ENCODE data around the gene ERICH6B.

DNA sequence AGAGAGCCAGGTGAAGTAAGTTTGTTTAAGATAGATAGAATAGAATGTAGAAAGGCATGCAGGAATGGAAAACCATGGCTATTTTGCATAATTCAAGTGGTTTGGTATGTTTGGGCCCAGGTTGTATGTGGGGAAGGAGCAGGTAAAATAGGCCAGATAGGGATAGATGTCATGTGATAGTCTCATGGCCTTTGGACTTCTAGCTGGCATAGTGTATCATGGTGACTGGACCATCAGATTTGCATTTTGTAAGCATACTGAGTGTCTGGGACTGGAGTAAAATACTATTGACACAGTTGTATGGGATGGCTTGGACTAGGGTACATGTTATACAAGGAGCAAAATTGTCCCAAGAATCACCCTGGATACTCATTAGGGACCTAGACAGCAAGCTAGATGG, 111.9 kb downstream of the ERICH6B start:
- TF ChIP-seq SIN3A (IDR thresholded peaks at IDR 0.05; ENCODE audit: low read depth, low read length) (no peak), EZH2 (IDR thresholded peaks at IDR 0.05; ENCODE audit: borderline replicate concordance, control insufficient read depth, low read depth, low read length) (no peak), RAD21 (IDR thresholded peaks at IDR 0.05; ENCODE audit: insufficient read depth, low read depth, low read length) (no peak), EP300 (IDR thresholded peaks at IDR 0.05; ENCODE audit: borderline replicate concordance in 1 of 2, control insufficient read depth in 1 of 2, low read depth in 2 of 2, low read length in 2 of 2) (no peak), POLR2A (IDR thresholded peaks at IDR 0.05; ENCODE audit: low read depth, low read length) (no peak), GABPA (IDR thresholded peaks at IDR 0.05; ENCODE audit: low read depth) (no peak), SMC3 (IDR thresholded peaks at IDR 0.05; ENCODE audit: borderline replicate concordance, low read length) (no peak), POLR2AphosphoS5 (IDR thresholded peaks at IDR 0.05; ENCODE audit: low read length) (no peak), SRF (IDR thresholded peaks at IDR 0.05; ENCODE audit: low read depth in 2 of 2, low read length in 2 of 2) (no peak), ETV6 (conservative IDR thresholded peaks at IDR 0.05 in 1 of 2, IDR thresholded peaks at IDR 0.05 in 1 of 2; ENCODE audit: borderline replicate concordance in 1 of 2, low read depth in 1 of 2) (no peak)
- TF ChIP-seq, protein P1, sequence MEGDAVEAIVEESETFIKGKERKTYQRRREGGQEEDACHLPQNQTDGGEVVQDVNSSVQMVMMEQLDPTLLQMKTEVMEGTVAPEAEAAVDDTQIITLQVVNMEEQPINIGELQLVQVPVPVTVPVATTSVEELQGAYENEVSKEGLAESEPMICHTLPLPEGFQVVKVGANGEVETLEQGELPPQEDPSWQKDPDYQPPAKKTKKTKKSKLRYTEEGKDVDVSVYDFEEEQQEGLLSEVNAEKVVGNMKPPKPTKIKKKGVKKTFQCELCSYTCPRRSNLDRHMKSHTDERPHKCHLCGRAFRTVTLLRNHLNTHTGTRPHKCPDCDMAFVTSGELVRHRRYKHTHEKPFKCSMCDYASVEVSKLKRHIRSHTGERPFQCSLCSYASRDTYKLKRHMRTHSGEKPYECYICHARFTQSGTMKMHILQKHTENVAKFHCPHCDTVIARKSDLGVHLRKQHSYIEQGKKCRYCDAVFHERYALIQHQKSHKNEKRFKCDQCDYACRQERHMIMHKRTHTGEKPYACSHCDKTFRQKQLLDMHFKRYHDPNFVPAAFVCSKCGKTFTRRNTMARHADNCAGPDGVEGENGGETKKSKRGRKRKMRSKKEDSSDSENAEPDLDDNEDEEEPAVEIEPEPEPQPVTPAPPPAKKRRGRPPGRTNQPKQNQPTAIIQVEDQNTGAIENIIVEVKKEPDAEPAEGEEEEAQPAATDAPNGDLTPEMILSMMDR (IDR thresholded peaks at IDR 0.05 in 2 of 3, conservative IDR thresholded peaks at IDR 0.05 in 1 of 3; ENCODE audit: control insufficient read depth in 2 of 3, extremely low read depth in 1 of 3, insufficient read depth in 1 of 3, low read depth in 3 of 3, low read length in 3 of 3): no peak
- TF ChIP-seq, protein P2, sequence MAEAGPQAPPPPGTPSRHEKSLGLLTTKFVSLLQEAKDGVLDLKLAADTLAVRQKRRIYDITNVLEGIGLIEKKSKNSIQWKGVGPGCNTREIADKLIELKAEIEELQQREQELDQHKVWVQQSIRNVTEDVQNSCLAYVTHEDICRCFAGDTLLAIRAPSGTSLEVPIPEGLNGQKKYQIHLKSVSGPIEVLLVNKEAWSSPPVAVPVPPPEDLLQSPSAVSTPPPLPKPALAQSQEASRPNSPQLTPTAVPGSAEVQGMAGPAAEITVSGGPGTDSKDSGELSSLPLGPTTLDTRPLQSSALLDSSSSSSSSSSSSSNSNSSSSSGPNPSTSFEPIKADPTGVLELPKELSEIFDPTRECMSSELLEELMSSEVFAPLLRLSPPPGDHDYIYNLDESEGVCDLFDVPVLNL (IDR thresholded peaks at IDR 0.05; ENCODE audit: low read depth, low read length): no peak
- TF ChIP-seq, protein P3, sequence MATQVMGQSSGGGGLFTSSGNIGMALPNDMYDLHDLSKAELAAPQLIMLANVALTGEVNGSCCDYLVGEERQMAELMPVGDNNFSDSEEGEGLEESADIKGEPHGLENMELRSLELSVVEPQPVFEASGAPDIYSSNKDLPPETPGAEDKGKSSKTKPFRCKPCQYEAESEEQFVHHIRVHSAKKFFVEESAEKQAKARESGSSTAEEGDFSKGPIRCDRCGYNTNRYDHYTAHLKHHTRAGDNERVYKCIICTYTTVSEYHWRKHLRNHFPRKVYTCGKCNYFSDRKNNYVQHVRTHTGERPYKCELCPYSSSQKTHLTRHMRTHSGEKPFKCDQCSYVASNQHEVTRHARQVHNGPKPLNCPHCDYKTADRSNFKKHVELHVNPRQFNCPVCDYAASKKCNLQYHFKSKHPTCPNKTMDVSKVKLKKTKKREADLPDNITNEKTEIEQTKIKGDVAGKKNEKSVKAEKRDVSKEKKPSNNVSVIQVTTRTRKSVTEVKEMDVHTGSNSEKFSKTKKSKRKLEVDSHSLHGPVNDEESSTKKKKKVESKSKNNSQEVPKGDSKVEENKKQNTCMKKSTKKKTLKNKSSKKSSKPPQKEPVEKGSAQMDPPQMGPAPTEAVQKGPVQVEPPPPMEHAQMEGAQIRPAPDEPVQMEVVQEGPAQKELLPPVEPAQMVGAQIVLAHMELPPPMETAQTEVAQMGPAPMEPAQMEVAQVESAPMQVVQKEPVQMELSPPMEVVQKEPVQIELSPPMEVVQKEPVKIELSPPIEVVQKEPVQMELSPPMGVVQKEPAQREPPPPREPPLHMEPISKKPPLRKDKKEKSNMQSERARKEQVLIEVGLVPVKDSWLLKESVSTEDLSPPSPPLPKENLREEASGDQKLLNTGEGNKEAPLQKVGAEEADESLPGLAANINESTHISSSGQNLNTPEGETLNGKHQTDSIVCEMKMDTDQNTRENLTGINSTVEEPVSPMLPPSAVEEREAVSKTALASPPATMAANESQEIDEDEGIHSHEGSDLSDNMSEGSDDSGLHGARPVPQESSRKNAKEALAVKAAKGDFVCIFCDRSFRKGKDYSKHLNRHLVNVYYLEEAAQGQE (IDR thresholded peaks at IDR 0.05; ENCODE audit: low read depth, low read length): no peak
